SKM-1 treated with dmso at 0.1 percent for 144 hours (cell line): ENCODE measurements around the gene TXLNA.

Experiments
- DNase-seq: peaks from one replicate; lab custom pipeline; 2025; ENCODE audit not compliant: unreplicated experiment; lab: John Stamatoyannopoulos, UW

Gene TXLNA

GRCh38 chr1:32208469-32208868 lies 29.0 kb downstream of the TXLNA start:
- DNase-seq: no peak

GRCh38 chr1:32208891-32209328 lies 29.4 kb downstream of the TXLNA start, which contains the start of gene DCDC2B:
Gene DCDC2B, plus strand, starts transcription at chr1:32209089. Its CDS starts 5 bp downstream, at chr1:32209094.
- DNase-seq: no peak

- peak; percentile 70 for DNase-seq
Observed at GRCh38 chr1:32215629-32216480, 36.4 kb downstream of the TXLNA start.

GRCh38 chr1:32216566-32216965 lies 37.1 kb downstream of the TXLNA start:
- DNase-seq: no peak

GRCh38 chr1:32219022-32219421 lies 39.5 kb downstream of the TXLNA start:
- DNase-seq: no peak

GRCh38 chr1:32220746-32221580 lies 41.5 kb downstream of the TXLNA start:
- no peak for DNase-seq

GRCh38 chr1:32221581-32221979 lies 42.1 kb downstream of the TXLNA start:
- no peak for DNase-seq

GRCh38 chr1:32221980-32222755 lies 42.7 kb downstream of the TXLNA start, which contains the start of the genes EIF3I and TMEM234:
Gene EIF3I, plus strand, starts transcription at chr1:32222407. Its CDS starts 35 bp downstream, at chr1:32222442.
Gene TMEM234, minus strand, starts transcription at chr1:32222353. Its CDS starts 31 bp downstream, at chr1:32222322.
- peak; percentile 90 for DNase-seq

- DNase-seq: no peak
Observed at GRCh38 chr1:32223683-32224082, 44.2 kb downstream of the TXLNA start.

GRCh38 chr1:32224285-32224684 lies 44.8 kb downstream of the TXLNA start:
- DNase-seq: no peak

GRCh38 chr1:32228771-32229170 lies 49.3 kb downstream of the TXLNA start:
- no peak for DNase-seq

GRCh38 chr1:32231843-32232432 lies 52.5 kb downstream of the TXLNA start:
- DNase-seq: no peak

GRCh38 chr1:32232558-32233304 lies 53.3 kb downstream of the TXLNA start:
- no peak for DNase-seq

- no peak for DNase-seq
Observed at GRCh38 chr1:32234792-32235191, 55.3 kb downstream of the TXLNA start.

- DNase-seq: no peak
Observed at GRCh38 chr1:32239337-32239736, 59.9 kb downstream of the TXLNA start.

GRCh38 chr1:32239790-32240139 lies 60.3 kb downstream of the TXLNA start:
- no peak for DNase-seq

GRCh38 chr1:32240140-32240951 lies 60.9 kb downstream of the TXLNA start:
- DNase-seq: peak; percentile 34

GRCh38 chr1:32241001-32241763 lies 61.7 kb downstream of the TXLNA start:
- no peak for DNase-seq
